Measurements from ENCODE around the gene MSI2.

Gene MSI2

GRCh38 chr17:57385975-57386374 is 129.7 kb downstream of the MSI2 start:
- in situ Hi-C loops (cut with MboI; ENCODE audit: low sequenced_read_pairs): no loop called here

GRCh38 chr17:57387575-57387974 is 131.3 kb downstream of the MSI2 start:
- in situ Hi-C loops (cut with MboI; ENCODE audit: low sequenced_read_pairs): no loop called here

- in situ Hi-C loops (cut with MboI; ENCODE audit: low sequenced_read_pairs): no loop called here
Observed at GRCh38 chr17:57388131-57388725, 131.9 kb downstream of the MSI2 start.

- in situ Hi-C loops (cut with MboI; ENCODE audit: low sequenced_read_pairs): no loop called here
Observed at GRCh38 chr17:57389473-57389872, 133.2 kb downstream of the MSI2 start.

GRCh38 chr17:57391076-57391825 is 134.9 kb downstream of the MSI2 start:
- in situ Hi-C loops (cut with MboI; ENCODE audit: low sequenced_read_pairs): no loop called here

GRCh38 chr17:57391857-57392471 is 135.6 kb downstream of the MSI2 start:
- in situ Hi-C loops (cut with MboI; ENCODE audit: low sequenced_read_pairs): no loop called here

GRCh38 chr17:57393368-57393767 is 137.0 kb downstream of the MSI2 start:
- in situ Hi-C loops (cut with MboI; ENCODE audit: low sequenced_read_pairs): no loop called here

GRCh38 chr17:57394375-57394774 is 138.1 kb downstream of the MSI2 start:
- in situ Hi-C loops (cut with MboI; ENCODE audit: low sequenced_read_pairs): no loop called here

GRCh38 chr17:57395721-57396321 is 139.5 kb downstream of the MSI2 start:
- in situ Hi-C loops (cut with MboI; ENCODE audit: low sequenced_read_pairs): no loop called here

- in situ Hi-C loops (cut with MboI; ENCODE audit: low sequenced_read_pairs): no loop called here
Observed at GRCh38 chr17:57396511-57396921, 140.2 kb downstream of the MSI2 start.

- in situ Hi-C loops (cut with MboI; ENCODE audit: low sequenced_read_pairs): no loop called here
Observed at GRCh38 chr17:57397402-57397801, 141.1 kb downstream of the MSI2 start.

GRCh38 chr17:57399690-57400089 is 143.4 kb downstream of the MSI2 start:
- in situ Hi-C loops (cut with MboI; ENCODE audit: low sequenced_read_pairs): no loop called here

GRCh38 chr17:57400648-57401047 is 144.3 kb downstream of the MSI2 start:
- in situ Hi-C loops (cut with MboI; ENCODE audit: low sequenced_read_pairs): no loop called here

GRCh38 chr17:57401556-57402488 is 145.5 kb downstream of the MSI2 start:
- in situ Hi-C loops (cut with MboI; ENCODE audit: low sequenced_read_pairs): no loop called here

- in situ Hi-C loops (cut with MboI; ENCODE audit: low sequenced_read_pairs): no loop called here
Observed at GRCh38 chr17:57402681-57403180, 146.4 kb downstream of the MSI2 start.

- in situ Hi-C loops (cut with MboI; ENCODE audit: low sequenced_read_pairs): no loop called here
Observed at GRCh38 chr17:57403236-57403635, 146.9 kb downstream of the MSI2 start.

GRCh38 chr17:57404073-57404472 is 147.8 kb downstream of the MSI2 start:
- in situ Hi-C loops (cut with MboI; ENCODE audit: low sequenced_read_pairs): no loop called here

- in situ Hi-C loops (cut with MboI; ENCODE audit: low sequenced_read_pairs): no loop called here
Observed at GRCh38 chr17:57404795-57405490, 148.6 kb downstream of the MSI2 start.

- in situ Hi-C loops (cut with MboI; ENCODE audit: low sequenced_read_pairs): no loop called here
Observed at GRCh38 chr17:57405491-57406072, 149.3 kb downstream of the MSI2 start.
